Daoy (cell line): Measurements from ENCODE around the gene ELP5. TPM values are rescaled to one million over a fixed set of nuclear protein-coding genes. Genes with fewer than 3 reads are reported as not detected.

Experiments
- DNase-seq: peaks from one replicate; pipeline ENCODE4 v3.0.0-alpha.2; 2015; ENCODE audit warnings: low read depth
- total RNA-seq: library from RNA; depleted of rRNA; stranded (reverse); fragments of >200 nt; shearing (Covaris generic); gene quantifications from 2 replicates; pipeline ENCODE4 v1.2.3, GENCODE V29; 2014

ELP5 gene
- total RNA-seq, 1 experiment from 2014 or later, result 50.3 TPM

GRCh38 chr17:7219229-7219811, 32.7 kb upstream of the ELP5 start:
- DNase-seq, result no peak

- DNase-seq, result peak; percentile 95
Measured at GRCh38 chr17:7219812-7220592, 32.0 kb upstream of the ELP5 start, which contains the start of the genes ACADVL and DLG4. TSS of gene ACADVL (plus strand) at chr17:7219938. CDS start at chr17:7219985, 47 bp downstream. TSS of gene DLG4 (minus strand) at chr17:7219836.

- peak; percentile 71 for DNase-seq
Measured at GRCh38 chr17:7220593-7221277, 31.3 kb upstream of the ELP5 start.

- DNase-seq, result no peak
Measured at GRCh38 chr17:7221278-7222092, 30.5 kb upstream of the ELP5 start.

GRCh38 chr17:7222093-7222971, 29.7 kb upstream of the ELP5 start:
- DNase-seq, result no peak

- no peak for DNase-seq
Measured at GRCh38 chr17:7222972-7223292, 29.1 kb upstream of the ELP5 start.

GRCh38 chr17:7223375-7223774, 28.6 kb upstream of the ELP5 start:
- no peak for DNase-seq

GRCh38 chr17:7224110-7224509, 27.9 kb upstream of the ELP5 start:
- DNase-seq, result no peak

GRCh38 chr17:7224661-7225111, 27.3 kb upstream of the ELP5 start:
- no peak for DNase-seq

GRCh38 chr17:7225711-7226331, 26.2 kb upstream of the ELP5 start:
- no peak for DNase-seq

- no peak for DNase-seq
Measured at GRCh38 chr17:7226721-7227710, 25.0 kb upstream of the ELP5 start.

GRCh38 chr17:7228920-7229319, 23.1 kb upstream of the ELP5 start:
- no peak for DNase-seq

- no peak for DNase-seq
Measured at GRCh38 chr17:7229504-7229903, 22.5 kb upstream of the ELP5 start.

GRCh38 chr17:7232114-7232513, 19.9 kb upstream of the ELP5 start:
- DNase-seq, result no peak

GRCh38 chr17:7233701-7234082, 18.3 kb upstream of the ELP5 start:
- DNase-seq, result no peak

- peak; percentile 98 for DNase-seq
Measured at GRCh38 chr17:7234083-7234951, 17.7 kb upstream of the ELP5 start, which contains the start of gene DVL2. TSS of gene DVL2 (minus strand) at chr17:7234517. CDS start at chr17:7234262, 255 bp downstream.

GRCh38 chr17:7235693-7236665, 16.0 kb upstream of the ELP5 start:
- peak; percentile 59 for DNase-seq
